Measurements from ENCODE around the gene MBNL2. TPM values are rescaled to one million over a fixed set of nuclear protein-coding genes. Genes with fewer than 3 reads are reported as not detected.

Gene MBNL2
- total and polyA plus RNA-seq, 8 donors: 75.9 to 105 (median 90.5) TPM

- intact Hi-C loops (cut with DNase I): no loop called here
- ATAC-seq (no peak), DNase-seq (no peak)
- Histone ChIP-seq H3K27me3 (no peaks in the 10 kb centered on the region), H3K9me3 (no peaks in the 10 kb centered on the region), H3K36me3 (no peaks in the 10 kb centered on the region), H3K4me1 (peaks cover 36 to 77% of the 10 kb centered on the region in 2 donors), H3K27ac (peak overlapping the region; percentile 16 to 49), H3K4me3 (no peak overlapping the region)
- TF ChIP-seq, protein P1, sequence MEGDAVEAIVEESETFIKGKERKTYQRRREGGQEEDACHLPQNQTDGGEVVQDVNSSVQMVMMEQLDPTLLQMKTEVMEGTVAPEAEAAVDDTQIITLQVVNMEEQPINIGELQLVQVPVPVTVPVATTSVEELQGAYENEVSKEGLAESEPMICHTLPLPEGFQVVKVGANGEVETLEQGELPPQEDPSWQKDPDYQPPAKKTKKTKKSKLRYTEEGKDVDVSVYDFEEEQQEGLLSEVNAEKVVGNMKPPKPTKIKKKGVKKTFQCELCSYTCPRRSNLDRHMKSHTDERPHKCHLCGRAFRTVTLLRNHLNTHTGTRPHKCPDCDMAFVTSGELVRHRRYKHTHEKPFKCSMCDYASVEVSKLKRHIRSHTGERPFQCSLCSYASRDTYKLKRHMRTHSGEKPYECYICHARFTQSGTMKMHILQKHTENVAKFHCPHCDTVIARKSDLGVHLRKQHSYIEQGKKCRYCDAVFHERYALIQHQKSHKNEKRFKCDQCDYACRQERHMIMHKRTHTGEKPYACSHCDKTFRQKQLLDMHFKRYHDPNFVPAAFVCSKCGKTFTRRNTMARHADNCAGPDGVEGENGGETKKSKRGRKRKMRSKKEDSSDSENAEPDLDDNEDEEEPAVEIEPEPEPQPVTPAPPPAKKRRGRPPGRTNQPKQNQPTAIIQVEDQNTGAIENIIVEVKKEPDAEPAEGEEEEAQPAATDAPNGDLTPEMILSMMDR (IDR thresholded peaks at IDR 0.05): no peak
Observed at GRCh38 chr13:97242755-97243497, 20.8 kb downstream of the MBNL2 start.

GRCh38 chr13:97243915-97244781, 22.0 kb downstream of the MBNL2 start:
- no peak for DNase-seq
- TF ChIP-seq, protein P1 (IDR thresholded peaks at IDR 0.05): no peak
- no peak overlapping the region for H3K4me3 ChIP-seq
- H3K36me3 ChIP-seq: no peaks in the 10 kb centered on the region
- H3K27ac ChIP-seq: peak overlapping the region; percentile 51 to 56
- H3K9me3 ChIP-seq: no peaks in the 10 kb centered on the region
- H3K27me3 ChIP-seq: no peaks in the 10 kb centered on the region
- peaks cover 29 to 70% of the 10 kb centered on the region in 2 donors for H3K4me1 ChIP-seq
- ATAC-seq: no peak
- intact Hi-C loops (cut with DNase I): no loop called here

DNA sequence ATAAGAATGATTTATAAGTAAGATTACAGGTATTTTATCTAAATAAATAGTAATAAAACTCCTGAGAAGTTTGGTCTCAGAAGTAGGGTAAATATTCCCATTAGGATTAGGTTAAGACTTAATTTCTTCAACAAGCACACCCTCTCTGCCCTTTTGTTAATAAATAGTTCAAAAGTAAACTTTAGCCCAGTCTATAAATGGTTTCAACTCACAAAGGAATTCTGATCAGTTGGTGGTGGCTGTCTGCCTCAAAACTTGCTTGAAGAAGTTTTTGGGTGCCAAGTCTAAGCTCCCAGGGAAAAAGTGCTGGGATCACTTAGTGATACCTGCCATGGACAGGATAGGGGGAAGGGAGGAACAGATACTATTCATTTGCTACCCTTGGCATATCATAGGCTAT, 22.9 kb downstream of the MBNL2 start:
- no peak for DNase-seq
- H3K4me1 ChIP-seq: peaks cover 28 to 70% of the 10 kb centered on the region in 2 donors
- peak overlapping the region; percentile 51 to 56 for H3K27ac ChIP-seq
- intact Hi-C loops (cut with DNase I): no loop called here
- no peaks in the 10 kb centered on the region for H3K36me3 ChIP-seq
- TF ChIP-seq, protein P1 (IDR thresholded peaks at IDR 0.05): no peak
- H3K9me3 ChIP-seq: no peaks in the 10 kb centered on the region
- peak; percentile 25 for ATAC-seq
- no peaks in the 10 kb centered on the region for H3K27me3 ChIP-seq
- H3K4me3 ChIP-seq: no peak overlapping the region

- H3K4me3 ChIP-seq: no peak overlapping the region
- H3K4me1 ChIP-seq: peaks cover 36 to 66% of the 10 kb centered on the region in 2 donors
- H3K27me3 ChIP-seq: no peaks in the 10 kb centered on the region
Observed at GRCh38 chr13:97246596-97247158, 24.5 kb downstream of the MBNL2 start.

More at GRCh38 chr13:97246596-97247158, 24.5 kb downstream of the MBNL2 start:
- H3K36me3 ChIP-seq: no peaks in the 10 kb centered on the region
- DNase-seq: no peak
- TF ChIP-seq, protein P1 (IDR thresholded peaks at IDR 0.05): no peak
- intact Hi-C loops (cut with DNase I): no loop called here
- H3K9me3 ChIP-seq: no peaks in the 10 kb centered on the region
- peak overlapping the region; percentile 3 to 47 for H3K27ac ChIP-seq
- ATAC-seq: no peak
